Endometrial microvascular endothelial cells (primary cell): ENCODE data around the gene SDK2. TPM values are rescaled to one million over a fixed set of nuclear protein-coding genes. Genes with fewer than 3 reads are reported as not detected.
"Not testable (repeated sequence)": the region's sequence is repeated elsewhere in the genome, so short reads cannot be mapped to it uniquely, and the experiment has no call there.

ENCODE experiments used
- in situ Hi-C: cut with HindIII; loops from 2 replicates; pipeline ENCODE4 v1.10.0; 2017; ENCODE audit warnings: low sequenced_read_pairs, low pct_unique_long_range_greater_than_20kb; ENCODE audit errors: inconsistent ontology term
- total RNA-seq: library from RNA; depleted of rRNA; stranded (reverse); fragments of >200 nt; gene quantifications from one replicate; pipeline ENCODE4 v1.2.3, GENCODE V29; 2015; ENCODE audit errors: inconsistent ontology term

The SDK2 gene
- total RNA-seq, 1 donor from 2014 or later = not detected

DNA sequence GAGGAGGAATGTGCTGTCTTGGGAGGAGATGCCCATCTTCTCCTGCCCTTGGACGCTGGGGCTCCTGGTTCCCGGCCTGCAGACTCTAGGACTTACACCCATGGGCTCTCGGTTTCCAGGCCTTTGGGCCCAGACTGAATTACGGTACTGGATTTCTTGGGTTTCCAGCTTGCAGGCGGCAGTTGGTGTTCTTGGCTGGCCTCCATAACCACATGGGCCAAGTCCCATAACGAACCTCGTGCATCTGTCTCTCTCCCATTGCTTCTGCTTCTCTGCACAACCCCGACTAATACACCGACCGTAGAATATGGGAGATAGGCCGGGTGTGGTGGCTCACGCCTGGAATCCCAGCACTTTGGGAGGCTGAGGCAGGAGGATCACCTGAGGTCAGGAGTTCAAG is 162.6 kb downstream of the SDK2 start:
- in situ Hi-C loops = no loop called here

DNA sequence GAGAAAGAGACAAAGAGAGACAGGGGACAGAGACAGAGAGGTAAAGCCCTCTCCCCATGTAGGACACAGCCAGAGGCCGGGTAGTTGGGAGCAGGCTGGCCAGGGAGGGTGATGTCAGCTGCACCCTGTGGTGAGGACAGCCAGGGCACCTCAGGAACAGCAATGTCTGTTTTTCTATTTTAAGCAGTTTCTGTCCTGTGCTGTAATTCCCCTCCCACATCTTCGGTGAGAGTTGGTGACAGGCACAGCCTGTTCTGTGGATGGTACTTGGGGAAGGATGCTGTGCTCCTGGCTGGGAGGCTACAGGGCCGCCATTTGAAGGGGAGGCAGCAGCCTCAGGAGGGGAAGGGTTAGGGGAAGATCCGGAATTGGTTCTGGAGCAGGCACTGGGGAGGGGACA is 163.5 kb downstream of the SDK2 start:
- in situ Hi-C loops = no loop called here

DNA sequence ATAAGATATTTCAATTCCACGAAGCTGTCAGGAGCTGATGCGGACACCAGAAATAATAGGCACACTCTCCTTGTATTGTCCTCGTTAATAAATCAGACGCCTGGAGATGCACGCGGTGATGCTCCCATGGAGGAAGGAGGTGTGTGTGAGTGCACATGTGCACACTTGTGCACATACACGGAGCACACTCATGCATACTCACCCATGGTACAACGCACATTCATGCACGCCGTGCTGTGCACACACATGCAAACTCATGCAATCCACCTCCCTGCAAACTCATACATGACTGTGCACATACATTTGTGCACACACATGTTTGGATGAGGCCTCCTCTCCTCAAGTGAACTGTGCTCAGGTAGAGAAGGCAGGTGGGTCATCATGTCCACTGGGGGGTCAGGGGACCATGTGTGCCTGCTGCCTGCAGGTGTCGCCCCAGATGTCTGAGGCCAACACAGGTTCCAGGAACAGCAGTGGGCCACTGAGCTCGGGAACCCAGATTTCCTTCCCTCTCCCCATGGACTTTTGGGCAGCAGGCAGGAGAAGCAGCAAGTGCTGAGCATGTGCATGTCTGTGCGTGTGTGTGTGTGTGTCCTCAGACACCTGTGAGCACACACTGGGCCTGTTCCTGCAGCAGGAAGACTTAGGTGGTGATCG is 165.3 kb downstream of the SDK2 start:
- in situ Hi-C loops = no loop called here

DNA sequence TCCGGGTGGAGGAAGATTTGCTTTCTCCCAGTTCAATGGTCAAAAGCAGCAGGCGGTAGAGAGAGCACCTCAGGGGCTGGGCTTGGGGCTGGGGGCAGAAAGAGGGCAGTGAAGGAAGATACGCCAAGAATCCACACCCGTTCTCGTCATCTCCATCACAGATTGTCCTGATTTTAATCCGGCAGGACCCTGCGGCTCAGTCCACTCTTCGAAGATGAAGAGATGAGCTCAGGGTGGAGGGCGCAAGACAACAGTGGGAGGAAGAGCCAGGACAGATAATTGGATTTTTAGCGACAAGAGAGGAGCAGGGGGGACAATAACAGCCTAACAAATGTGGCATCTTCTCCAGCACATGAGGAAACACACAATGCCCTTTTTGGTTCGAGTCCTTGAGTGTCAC is 165.9 kb downstream of the SDK2 start:
- in situ Hi-C loops = no loop called here

DNA sequence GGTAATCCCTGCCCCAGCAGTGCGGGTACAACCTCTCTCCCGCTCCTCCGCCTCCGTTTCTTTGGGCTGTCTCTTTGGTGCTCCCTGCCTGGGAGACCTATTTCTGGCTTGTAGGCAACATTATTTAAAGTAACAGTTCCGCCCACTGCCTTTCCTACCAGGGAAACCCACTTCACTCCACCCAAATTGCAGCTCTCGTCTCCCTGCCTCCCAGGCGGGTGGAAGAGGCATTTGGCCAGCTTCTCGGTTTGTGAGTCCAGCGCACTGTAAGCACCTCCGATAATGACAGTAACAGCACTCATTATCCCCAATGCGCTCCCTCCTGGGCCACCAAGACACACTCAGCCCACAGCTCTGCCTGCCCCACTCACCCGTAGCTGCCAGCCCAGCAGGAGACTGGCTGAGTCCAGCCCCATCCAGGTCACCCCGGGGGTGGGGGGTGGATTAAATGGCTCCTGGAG is 167.3 kb downstream of the SDK2 start:
- in situ Hi-C loops = no loop called here

DNA sequence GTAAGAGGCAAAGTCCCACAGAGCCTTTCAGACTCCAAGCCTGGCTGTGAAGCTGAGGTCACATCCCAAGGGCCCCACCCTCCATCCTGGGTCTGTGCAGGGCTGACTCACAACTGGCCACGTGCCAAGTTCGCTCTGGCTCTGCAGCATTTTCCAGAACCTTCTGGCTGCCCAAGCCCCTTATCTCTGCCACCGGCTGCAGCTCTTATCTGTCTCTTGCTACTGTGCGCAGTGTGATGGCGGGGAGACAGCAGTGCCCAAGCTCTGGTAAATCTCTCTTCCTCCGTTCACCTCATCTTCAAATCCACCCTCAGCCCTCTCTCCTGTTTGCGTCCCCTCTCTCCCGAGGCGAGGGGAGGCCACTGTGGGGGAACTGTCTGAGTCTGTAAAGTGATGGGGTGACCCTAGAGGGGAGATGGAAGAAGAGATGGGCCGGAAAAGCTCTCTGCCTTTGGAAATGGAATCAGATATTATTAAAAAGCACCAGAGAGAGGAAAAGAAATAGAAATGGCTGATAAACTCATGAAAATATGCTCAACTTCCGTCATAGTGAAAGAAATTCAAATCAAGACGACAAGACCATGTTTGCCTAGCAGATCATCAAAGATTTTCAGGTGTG is 169.8 kb downstream of the SDK2 start:
- in situ Hi-C loops = no loop called here

DNA sequence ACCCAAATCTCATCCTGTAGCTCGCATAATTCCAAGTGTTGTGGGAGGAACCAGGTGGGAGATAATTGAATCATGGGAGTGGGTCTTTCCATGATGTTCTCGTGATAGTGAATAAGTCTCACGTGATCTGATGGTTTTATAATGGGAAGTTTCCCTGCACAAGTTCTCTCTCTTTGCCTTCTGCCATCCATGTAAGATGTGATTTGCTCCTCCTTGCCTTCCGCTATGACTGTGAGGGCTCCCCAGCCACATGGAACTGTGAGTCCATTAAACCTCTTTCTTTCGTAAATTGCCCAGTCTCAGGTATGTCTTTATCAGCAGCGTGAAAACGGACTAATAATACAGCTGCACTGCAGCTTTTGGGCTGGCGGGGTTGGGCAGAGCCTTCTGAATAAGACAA is 171.5 kb downstream of the SDK2 start:
- in situ Hi-C loops = not testable (repeated sequence)

DNA sequence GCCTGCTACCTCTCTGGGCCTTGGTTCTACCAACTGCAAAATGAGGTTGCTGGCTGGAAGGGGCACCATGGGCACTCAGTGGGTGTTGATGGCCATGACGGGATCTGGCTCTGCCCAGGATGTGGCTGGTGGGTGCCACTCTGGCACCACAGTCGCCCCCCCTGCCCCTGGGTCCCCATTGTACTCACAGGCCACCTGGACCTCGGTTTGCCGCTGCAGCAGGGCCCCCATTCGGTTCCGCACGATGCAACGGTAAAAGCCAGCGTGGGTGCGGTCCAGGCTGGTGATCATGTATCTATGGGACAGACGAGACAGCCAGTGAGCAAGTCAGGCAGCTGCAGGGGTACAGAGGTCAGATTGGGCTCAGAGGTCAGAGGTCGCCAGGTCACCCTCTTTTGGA is 172.3 kb downstream of the SDK2 start:
- in situ Hi-C loops = no loop called here

DNA sequence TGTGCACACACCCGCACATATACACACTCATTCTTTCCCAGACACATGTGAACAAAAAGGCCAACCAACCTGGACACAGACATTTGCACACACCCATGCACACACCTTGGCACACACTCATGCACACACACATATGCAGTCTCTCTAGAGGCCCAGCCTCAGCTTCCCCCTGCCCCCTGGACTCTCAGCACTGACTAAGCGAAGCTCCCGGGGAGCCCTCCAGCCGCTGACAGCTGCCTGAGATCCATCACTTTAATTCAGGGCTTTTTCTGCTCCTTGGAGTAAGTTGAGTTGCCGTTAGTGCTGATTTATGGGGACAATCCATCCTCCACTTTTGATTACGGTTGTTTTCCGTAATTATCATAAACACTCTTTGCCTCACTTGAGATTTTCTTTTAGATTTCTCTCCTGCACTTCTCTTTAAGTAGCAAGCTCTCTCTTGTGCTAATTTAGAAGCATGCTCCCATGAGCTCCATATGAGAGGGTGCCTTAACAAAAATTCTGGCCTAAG is 173.9 kb downstream of the SDK2 start:
- in situ Hi-C loops = no loop called here

DNA sequence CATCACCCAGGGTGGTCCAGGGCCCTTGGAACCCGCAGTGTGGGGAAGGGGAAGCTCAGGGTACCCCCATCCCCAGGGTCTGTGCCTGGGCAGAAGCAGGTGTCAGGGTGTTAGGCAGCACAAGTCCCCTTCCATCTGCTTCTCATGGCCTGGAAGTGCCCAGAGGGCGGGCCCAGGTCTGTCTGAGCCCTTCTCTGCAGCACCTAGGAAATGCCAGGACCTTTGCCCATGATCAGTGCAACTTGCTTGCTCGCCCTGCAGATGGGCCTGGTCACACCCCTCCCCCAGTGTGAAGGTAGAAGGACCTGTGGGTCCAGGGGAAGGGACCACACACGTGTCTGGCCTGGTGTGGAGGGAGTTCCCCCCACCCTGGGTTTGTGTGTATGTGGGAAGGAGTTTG is 174.9 kb downstream of the SDK2 start:
- in situ Hi-C loops = no loop called here

DNA sequence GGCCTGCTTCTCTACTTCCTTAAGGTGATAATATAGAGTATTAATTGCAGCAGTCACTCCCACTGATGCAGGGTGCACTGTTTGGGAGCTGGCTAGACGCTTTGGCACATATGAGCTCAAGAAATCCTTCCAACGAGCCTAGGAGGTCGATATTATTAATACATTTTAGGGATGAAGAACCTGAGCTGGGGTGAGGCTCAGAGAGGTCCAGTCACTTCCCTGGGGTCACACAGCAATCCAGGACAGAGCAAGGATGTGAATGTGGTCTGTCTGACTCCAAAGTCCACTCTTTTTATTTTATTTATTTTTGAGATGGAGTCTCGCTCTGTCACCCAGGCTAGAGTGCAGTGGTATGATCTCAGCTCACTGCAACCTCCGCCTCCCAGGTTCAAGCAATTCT is 176.0 kb downstream of the SDK2 start:
- in situ Hi-C loops = no loop called here

DNA sequence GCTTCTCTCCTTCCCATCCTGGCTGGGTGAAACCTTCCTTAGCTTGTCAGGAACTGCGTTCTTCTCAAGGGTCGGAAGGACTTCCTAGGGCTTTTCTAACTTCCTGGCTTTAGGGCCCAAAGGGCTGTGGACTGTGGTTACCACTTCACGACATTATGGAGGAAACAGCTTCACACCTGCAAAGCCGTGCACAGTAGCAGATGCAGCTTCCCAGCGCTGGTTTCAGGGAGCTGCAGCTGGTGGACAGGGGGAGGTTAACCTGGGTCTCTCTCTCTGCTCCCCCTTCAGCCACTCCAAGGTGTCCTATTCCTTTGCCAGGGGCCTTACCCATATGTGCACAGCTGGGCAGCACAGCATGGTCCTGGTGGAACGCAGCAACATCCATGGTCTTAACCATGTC is 176.6 kb downstream of the SDK2 start:
- in situ Hi-C loops = no loop called here

DNA sequence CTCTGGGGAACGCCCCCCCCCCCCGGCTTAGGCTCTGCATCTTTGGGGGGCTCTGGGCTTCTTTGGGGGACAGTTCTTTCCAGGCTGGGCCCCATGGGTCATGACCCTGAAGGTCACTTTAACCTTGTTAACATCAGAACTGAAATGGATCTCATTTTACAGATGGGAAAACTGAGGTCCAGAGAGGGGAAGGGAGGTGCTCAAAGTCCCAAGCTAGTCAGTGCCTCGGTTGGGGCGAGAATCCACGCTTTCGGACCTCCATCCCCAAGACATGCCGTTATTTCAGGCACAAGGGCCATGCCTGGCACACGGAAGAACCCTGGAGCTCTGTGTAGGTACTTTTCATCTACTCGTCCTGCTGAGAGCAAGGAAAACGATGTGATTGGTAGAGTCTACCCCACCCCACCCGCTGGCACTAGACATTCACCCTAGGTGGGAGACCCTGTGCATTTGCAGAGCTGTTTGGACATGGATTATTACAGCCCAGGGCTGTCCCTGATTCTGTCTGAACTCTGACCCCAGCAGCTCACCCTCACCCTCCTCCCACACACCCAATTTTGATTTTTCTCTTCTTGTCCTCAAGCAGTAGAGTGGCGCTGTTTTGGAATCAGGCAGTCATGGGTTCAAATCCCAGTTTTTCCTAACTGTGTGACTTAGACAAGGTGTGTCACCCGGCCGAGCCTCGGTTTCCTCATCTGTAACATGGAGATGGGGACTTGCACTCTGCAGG is 177.4 kb downstream of the SDK2 start:
- in situ Hi-C loops = no loop called here

DNA sequence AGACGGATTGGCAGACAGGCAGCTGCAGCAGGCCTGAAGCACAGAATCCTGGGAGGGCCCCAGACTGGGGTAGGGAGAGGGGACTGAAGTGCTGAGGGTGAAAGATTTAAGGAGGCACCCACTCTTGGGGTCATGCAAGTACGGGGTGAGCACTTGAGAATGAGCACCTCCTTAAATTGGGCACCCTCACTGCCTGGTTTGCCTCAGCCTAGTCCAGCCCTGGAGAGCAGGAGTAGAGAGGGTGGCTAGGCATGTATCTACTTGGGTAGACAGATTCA is 178.4 kb downstream of the SDK2 start:
- in situ Hi-C loops = no loop called here

DNA sequence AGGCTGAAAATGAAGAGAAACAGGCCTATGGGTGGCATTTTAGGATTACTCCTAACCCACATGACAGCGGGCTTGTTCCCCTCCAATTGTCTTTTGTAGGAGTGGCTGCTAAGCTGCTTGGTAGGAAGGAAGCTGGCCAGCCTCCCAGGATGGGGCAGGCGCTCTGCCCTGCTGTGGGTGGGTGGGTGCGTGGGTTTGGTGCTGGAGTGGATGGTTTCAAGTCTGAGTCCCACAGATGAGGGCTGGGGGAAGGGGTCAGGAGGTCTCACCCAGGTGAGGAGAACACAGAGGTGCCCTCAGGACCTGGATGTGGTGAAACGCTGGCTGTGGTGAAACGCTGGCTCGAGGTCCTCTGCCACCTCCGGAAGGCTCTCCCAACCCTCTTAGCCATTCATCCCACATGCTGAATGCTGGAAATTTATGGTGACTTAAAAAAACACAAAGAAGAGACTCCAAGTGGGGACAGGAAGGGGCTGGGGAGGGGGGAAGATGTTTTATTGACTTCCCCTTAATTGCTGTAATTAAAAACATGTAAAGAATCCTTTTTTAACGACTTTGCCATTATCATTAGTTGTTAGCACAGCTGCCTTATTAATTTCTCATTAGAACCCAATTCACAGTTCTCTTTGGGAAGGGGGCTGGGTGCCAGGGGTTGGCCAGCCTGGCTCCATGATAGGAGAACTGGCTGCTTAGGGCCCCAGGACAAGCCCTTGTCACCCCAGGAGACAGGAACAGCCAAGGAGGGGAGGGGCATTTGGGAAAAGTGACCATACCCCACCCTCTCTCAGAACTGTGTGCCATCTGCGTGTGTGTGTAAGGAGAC is 178.9 kb downstream of the SDK2 start:
- in situ Hi-C loops = no loop called here

DNA sequence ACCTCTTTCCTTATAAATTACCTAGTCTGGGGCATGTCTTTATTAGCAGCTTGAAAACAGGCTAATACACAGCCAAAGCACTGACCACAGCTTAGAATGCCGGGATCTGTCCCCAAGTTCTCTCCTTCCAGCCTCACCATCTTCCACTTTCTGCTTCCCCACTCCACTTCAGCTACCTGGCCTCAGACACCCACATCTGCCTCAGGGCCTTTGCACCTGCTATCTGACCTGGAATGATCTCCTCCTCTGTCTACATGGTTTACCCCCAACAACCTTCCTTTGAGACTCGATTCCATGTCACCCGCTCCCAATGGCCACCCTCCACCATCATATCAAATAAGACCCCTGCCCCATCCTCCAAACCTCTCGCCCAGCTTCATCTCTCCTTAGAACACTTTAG is 179.8 kb downstream of the SDK2 start:
- in situ Hi-C loops = no loop called here

DNA sequence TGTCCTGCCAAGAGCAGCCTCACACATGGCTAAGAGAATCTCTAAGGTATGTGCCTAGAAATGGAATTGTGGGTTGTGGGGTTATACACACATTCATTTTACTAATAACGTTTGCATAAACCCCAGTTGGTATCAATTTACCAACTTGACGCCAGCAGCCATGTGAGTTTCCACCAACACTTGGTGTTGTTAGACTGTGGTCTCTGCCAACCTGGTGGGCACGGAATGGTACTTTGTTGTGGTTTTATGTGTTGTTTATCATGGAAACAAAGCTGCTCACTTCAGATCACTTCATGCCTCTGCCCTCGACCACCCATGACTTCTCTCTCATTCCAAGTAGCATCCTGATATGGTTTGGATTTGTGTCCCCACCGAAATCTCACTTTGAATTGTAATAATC is 180.4 kb downstream of the SDK2 start:
- in situ Hi-C loops = no loop called here

DNA sequence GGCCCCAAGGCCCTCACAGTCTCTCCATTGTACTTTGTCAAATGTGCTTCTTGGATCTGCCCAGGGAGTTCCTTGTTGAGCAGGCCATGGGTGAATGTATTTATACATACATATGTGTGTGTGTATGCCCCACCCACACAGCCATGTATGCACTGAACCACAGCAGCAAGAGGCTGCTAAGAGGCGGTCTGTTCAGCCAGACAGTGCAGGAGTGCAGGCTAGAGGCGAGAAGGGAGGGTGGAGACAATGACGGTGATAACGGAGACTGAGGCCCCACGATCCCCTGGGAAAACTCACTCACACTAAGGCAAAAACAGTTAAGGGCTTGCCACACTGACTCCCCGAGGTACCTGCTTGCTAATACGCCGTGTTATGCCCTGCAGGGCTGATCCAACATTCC is 181.4 kb downstream of the SDK2 start:
- in situ Hi-C loops = no loop called here

DNA sequence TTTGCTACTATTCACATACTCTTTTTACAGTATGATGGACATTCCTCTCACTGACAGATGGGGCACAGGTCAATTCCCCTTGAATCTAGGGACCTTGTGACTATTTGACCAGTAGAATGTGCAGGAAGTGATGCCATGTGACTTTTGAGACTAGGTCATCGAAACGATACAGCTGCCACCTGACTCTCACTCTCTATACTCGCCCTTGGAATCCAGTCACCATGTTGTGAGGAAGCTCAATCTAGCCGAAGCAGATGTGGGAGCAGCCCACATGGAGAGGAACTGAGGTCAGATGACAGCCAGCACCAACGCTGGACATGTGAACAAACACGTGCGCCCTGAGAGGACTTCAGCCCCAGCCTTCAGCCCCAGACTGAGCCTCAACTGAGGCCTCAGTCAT is 184.3 kb downstream of the SDK2 start:
- in situ Hi-C loops = no loop called here

DNA sequence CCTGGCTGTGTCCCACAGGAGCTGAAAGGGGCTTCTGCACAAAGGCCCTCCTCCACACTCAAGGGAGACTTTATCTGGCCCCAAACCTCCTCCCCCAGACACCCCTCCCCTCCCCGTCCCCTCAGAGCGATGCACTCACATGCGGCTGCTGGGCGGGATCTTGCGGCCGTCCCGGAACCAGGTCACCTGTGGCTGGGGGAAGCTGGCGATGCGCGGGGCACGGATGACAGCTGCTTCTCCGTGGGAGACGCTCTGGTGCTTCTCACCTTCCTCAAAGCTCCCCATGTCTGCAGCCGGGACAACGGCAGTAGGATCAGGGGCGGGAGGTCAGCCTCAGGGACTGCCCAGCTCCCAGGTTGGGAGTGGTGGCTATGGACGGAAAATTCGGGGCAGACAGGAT is 188.5 kb downstream of the SDK2 start:
- in situ Hi-C loops = no loop called here
